Keratinocyte (primary cell): ENCODE results near the gene SUSD3.

Source experiments
- EZH2 ChIP-seq: IDR thresholded peaks from one replicate; pipeline ENCODE4 v1.6.1; 2012; ENCODE audit warnings: inconsistent platforms, mild to moderate bottlenecking, low read length, moderate library complexity
- TF ChIP-seq, protein P1 (sequence below), 3 experiments: IDR thresholded peaks in 1 of 3; conservative IDR thresholded peaks in 1 of 3; optimal IDR thresholded peaks in 1 of 3; 2 replicates in 2 of 3; 3 replicates in 1 of 3; pipeline versions ENCODE3 to v1.5.1; 2011; ENCODE audit warnings: low read length in 3 of 3, mild to moderate bottlenecking in 3 of 3, moderate library complexity in 2 of 3, control low read depth in 1 of 3, inconsistent platforms in 1 of 3; ENCODE audit not compliant: insufficient read depth in 2 of 3; ENCODE audit errors: extremely low read depth in 1 of 3

DNA sequence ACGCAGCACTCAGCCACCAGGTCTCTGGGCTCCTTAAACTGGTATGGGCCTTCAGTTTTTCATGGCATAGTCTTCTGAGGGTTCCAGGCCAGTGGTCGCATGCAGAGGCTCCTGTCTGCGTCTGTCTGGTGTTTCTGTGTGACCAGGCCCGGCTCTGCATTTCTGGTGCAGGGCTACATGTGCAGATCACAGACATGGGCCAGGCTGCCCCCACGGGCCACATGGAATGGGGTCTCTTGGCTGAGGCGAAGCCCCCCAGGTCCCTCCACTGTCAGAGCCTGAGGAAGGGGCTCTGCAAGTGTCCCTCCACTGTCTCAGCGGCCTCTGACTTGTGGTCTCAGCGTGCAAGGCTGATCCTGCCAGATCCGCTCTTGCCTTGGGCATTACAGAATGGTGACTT, 21.9 kb downstream of the SUSD3 start:
- TF ChIP-seq, protein P1, sequence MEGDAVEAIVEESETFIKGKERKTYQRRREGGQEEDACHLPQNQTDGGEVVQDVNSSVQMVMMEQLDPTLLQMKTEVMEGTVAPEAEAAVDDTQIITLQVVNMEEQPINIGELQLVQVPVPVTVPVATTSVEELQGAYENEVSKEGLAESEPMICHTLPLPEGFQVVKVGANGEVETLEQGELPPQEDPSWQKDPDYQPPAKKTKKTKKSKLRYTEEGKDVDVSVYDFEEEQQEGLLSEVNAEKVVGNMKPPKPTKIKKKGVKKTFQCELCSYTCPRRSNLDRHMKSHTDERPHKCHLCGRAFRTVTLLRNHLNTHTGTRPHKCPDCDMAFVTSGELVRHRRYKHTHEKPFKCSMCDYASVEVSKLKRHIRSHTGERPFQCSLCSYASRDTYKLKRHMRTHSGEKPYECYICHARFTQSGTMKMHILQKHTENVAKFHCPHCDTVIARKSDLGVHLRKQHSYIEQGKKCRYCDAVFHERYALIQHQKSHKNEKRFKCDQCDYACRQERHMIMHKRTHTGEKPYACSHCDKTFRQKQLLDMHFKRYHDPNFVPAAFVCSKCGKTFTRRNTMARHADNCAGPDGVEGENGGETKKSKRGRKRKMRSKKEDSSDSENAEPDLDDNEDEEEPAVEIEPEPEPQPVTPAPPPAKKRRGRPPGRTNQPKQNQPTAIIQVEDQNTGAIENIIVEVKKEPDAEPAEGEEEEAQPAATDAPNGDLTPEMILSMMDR (optimal IDR thresholded peaks at IDR 0.05 in 1 of 3, IDR thresholded peaks at IDR 0.05 in 1 of 3, conservative IDR thresholded peaks at IDR 0.05 in 1 of 3; ENCODE audit: extremely low read depth in 1 of 3, insufficient read depth in 2 of 3, low read length in 3 of 3), result no peak
- no peak for TF ChIP-seq EZH2
